GM23338 (cell line): ENCODE data around the gene USP38.

Experiments
- CREB1 ChIP-seq: fragments of 250-450 bp; sonication (Bioruptor Pico); IDR thresholded peaks from 2 replicates; pipeline ENCODE4 v1.5.0; 2020; ENCODE audit warnings: low read depth, mild to moderate bottlenecking, moderate library complexity
- EZH2 ChIP-seq: fragments of 200-600 bp; sonication (generic); IDR thresholded peaks from one replicate; pipeline ENCODE4 v1.8.0; 2017; ENCODE audit warnings: antibody characterized with exemption, mild to moderate bottlenecking, low read depth; ENCODE audit not compliant: unreplicated experiment
- EZH2phosphoT487 ChIP-seq: fragments of 200-600 bp; sonication (generic); IDR thresholded peaks from one replicate; pipeline ENCODE4 v1.8.1; 2018; ENCODE audit warnings: antibody characterized with exemption; ENCODE audit not compliant: unreplicated experiment
- POLR2AphosphoS5 ChIP-seq: IDR thresholded peaks from 2 replicates; pipeline ENCODE4 v1.6.1; 2016; ENCODE audit warnings: antibody characterized with exemption, low read depth
- ZNF114 ChIP-seq: fragments of 250-450 bp; sonication (Bioruptor Pico); IDR thresholded peaks from 2 replicates; pipeline ENCODE4 v1.5.0; 2020; ENCODE audit warnings: mild to moderate bottlenecking, moderate library complexity
- TF ChIP-seq, protein P1 (sequence below), 2 experiments: fragments of 200-600 bp in 1 of 2; sonication (generic) in 1 of 2; conservative IDR thresholded peaks; 2 replicates each; pipeline versions ENCODE4 v1.5.1 to v1.6.1; 2016 to 2017; ENCODE audit warnings: antibody characterized with exemption in 2 of 2, low read depth in 2 of 2, mild to moderate bottlenecking in 2 of 2, moderate library complexity in 1 of 2
- TF ChIP-seq, protein P2 (sequence below): IDR thresholded peaks from one replicate; pipeline ENCODE4 v1.6.1; 2018; ENCODE audit warnings: antibody characterized with exemption; ENCODE audit not compliant: unreplicated experiment

DNA sequence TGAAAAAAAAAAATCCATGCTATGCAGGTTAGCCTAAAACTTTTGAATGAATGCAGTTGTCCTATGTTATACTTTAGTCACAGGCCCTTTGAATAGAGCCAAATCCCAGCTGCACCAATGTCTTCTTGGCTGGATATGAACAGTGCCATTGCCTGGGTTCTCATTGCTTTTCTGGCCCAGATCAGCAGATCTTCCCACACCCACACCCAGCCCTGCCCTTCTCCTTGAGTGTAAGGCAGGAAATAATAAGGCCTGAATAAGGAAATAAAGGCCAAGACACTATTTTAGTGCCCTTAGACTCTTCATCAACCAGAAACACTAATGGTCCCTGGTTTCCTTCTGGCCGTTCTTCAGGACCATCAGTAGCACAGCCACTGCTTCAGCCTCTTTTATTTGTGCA lies 66.6 kb downstream of the USP38 start:
- TF ChIP-seq, protein P1, sequence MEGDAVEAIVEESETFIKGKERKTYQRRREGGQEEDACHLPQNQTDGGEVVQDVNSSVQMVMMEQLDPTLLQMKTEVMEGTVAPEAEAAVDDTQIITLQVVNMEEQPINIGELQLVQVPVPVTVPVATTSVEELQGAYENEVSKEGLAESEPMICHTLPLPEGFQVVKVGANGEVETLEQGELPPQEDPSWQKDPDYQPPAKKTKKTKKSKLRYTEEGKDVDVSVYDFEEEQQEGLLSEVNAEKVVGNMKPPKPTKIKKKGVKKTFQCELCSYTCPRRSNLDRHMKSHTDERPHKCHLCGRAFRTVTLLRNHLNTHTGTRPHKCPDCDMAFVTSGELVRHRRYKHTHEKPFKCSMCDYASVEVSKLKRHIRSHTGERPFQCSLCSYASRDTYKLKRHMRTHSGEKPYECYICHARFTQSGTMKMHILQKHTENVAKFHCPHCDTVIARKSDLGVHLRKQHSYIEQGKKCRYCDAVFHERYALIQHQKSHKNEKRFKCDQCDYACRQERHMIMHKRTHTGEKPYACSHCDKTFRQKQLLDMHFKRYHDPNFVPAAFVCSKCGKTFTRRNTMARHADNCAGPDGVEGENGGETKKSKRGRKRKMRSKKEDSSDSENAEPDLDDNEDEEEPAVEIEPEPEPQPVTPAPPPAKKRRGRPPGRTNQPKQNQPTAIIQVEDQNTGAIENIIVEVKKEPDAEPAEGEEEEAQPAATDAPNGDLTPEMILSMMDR (conservative IDR thresholded peaks at IDR 0.05; ENCODE audit: low read depth in 2 of 2) = no peak
- TF ChIP-seq EZH2phosphoT487 (no peak), EZH2 (no peak), ZNF114 (no peak), POLR2AphosphoS5 (no peak), CREB1 (CRISPR knock-in tag) (no peak)
- TF ChIP-seq, protein P2, sequence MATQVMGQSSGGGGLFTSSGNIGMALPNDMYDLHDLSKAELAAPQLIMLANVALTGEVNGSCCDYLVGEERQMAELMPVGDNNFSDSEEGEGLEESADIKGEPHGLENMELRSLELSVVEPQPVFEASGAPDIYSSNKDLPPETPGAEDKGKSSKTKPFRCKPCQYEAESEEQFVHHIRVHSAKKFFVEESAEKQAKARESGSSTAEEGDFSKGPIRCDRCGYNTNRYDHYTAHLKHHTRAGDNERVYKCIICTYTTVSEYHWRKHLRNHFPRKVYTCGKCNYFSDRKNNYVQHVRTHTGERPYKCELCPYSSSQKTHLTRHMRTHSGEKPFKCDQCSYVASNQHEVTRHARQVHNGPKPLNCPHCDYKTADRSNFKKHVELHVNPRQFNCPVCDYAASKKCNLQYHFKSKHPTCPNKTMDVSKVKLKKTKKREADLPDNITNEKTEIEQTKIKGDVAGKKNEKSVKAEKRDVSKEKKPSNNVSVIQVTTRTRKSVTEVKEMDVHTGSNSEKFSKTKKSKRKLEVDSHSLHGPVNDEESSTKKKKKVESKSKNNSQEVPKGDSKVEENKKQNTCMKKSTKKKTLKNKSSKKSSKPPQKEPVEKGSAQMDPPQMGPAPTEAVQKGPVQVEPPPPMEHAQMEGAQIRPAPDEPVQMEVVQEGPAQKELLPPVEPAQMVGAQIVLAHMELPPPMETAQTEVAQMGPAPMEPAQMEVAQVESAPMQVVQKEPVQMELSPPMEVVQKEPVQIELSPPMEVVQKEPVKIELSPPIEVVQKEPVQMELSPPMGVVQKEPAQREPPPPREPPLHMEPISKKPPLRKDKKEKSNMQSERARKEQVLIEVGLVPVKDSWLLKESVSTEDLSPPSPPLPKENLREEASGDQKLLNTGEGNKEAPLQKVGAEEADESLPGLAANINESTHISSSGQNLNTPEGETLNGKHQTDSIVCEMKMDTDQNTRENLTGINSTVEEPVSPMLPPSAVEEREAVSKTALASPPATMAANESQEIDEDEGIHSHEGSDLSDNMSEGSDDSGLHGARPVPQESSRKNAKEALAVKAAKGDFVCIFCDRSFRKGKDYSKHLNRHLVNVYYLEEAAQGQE = no peak
